K562 (cell line): Measurements from ENCODE around the gene FBXO36. TPM values are rescaled to one million over a fixed set of nuclear protein-coding genes. Genes with fewer than 3 reads are reported as not detected.

ENCODE experiments used
- CBFA2T3 ChIP-seq: fragments of 450-650 bp; IDR thresholded peaks from 2 replicates; pipeline ENCODE4 v1.6.1; 2017
- CBX3 ChIP-seq, 2 experiments: IDR thresholded peaks; 1 replicate in 1 of 2; 2 replicates in 1 of 2; pipeline ENCODE4 v1.6.1; 2012; ENCODE audit warnings: inconsistent platforms in 2 of 2, low read length in 2 of 2, borderline replicate concordance in 1 of 2, control low read depth in 1 of 2
- ELK3 ChIP-seq: fragments of 450-650 bp; formaldehyde crosslinking; IDR thresholded peaks from 2 replicates; pipeline ENCODE4 v1.4.0; 2020; ENCODE audit warnings: mild to moderate bottlenecking
- EP400 ChIP-seq: fragments of 450-650 bp; IDR thresholded peaks from 2 replicates; pipeline ENCODE4 v1.6.1; 2017; ENCODE audit warnings: antibody characterized with exemption, mild to moderate bottlenecking, moderate library complexity
- FOSL1 ChIP-seq: fragments of 200-800 bp; sonication (Bioruptor generic); conservative IDR thresholded peaks from 2 replicates; pipeline ENCODE4 v1.6.1; 2016; ENCODE audit warnings: missing genetic modification characterization, missing compliant biosample characterization
- FOXK1 ChIP-seq: sonication (generic); formaldehyde crosslinking; IDR thresholded peaks from 2 replicates; pipeline ENCODE4 v1.8.0; 2022; ENCODE audit warnings: missing genetic modification reagents, mild to moderate bottlenecking, borderline replicate concordance
- HMG20A ChIP-seq: fragments of 450-650 bp; formaldehyde crosslinking; conservative IDR thresholded peaks from 2 replicates; pipeline ENCODE4 v1.4.0; 2020; ENCODE audit warnings: mild to moderate bottlenecking, mixed read lengths
- ILK ChIP-seq: fragments of 450-650 bp; IDR thresholded peaks from 2 replicates; pipeline ENCODE4 v1.6.1; 2016; ENCODE audit warnings: missing genetic modification characterization, low read depth, mild to moderate bottlenecking, missing compliant biosample characterization, moderate library complexity, borderline replicate concordance
- L3MBTL2 ChIP-seq: fragments of 450-650 bp; IDR thresholded peaks from 2 replicates; pipeline ENCODE4 v1.6.1; 2016; ENCODE audit warnings: mild to moderate bottlenecking, moderate library complexity
- MAX ChIP-seq: sonication (generic); formaldehyde crosslinking; IDR thresholded peaks from 2 replicates; pipeline ENCODE4 v1.9.0; 2022; ENCODE audit warnings: mild to moderate bottlenecking, missing genetic modification reagents
- MTA2 ChIP-seq: fragments of 450-650 bp; IDR thresholded peaks from 2 replicates; pipeline ENCODE4 v1.6.1; 2016; ENCODE audit warnings: low read depth
- SIN3B ChIP-seq: fragments of 450-650 bp; IDR thresholded peaks from 2 replicates; pipeline ENCODE4 v1.6.1; 2017; ENCODE audit warnings: low read depth, mild to moderate bottlenecking, moderate library complexity
- SMC3 ChIP-seq: conservative IDR thresholded peaks from 2 replicates; pipeline ENCODE4 v1.6.1; 2011; ENCODE audit warnings: low read depth, low read length, improper control_type of control experiment; ENCODE audit not compliant: insufficient read depth
- SP1 ChIP-seq: sonication (generic); formaldehyde crosslinking; IDR thresholded peaks from 2 replicates; pipeline ENCODE4 v1.8.1; 2022; ENCODE audit warnings: mild to moderate bottlenecking, missing genetic modification reagents
- STAT5A ChIP-seq: IDR thresholded peaks from 2 replicates; pipeline ENCODE4 v1.6.1; 2012; ENCODE audit warnings: low read length, inconsistent platforms, borderline replicate concordance
- TBL1XR1 ChIP-seq, 2 experiments: IDR thresholded peaks; 2 replicates each; pipeline ENCODE4 v1.6.1; 2012; ENCODE audit warnings: improper control_type of control experiment in 2 of 2, low read length in 2 of 2, mild to moderate bottlenecking in 1 of 2
- UBTF ChIP-seq, 2 experiments: IDR thresholded peaks; 2 replicates each; pipeline ENCODE4 v1.6.1; 2012; ENCODE audit warnings: improper control_type of control experiment in 2 of 2, low read depth in 2 of 2, low read length in 2 of 2, borderline replicate concordance in 1 of 2
- USF1 ChIP-seq: sonication (generic); formaldehyde crosslinking; IDR thresholded peaks from 2 replicates; pipeline ENCODE4 v1.9.0; 2022; ENCODE audit warnings: mild to moderate bottlenecking, missing genetic modification reagents
- ZKSCAN1 ChIP-seq: fragments of 150-350 bp; IDR thresholded peaks from 2 replicates; pipeline ENCODE4 v1.6.1; 2016; ENCODE audit warnings: low read depth, low read length
- ZNF121 ChIP-seq: sonication (generic); formaldehyde crosslinking; conservative IDR thresholded peaks from 2 replicates; pipeline ENCODE4 v1.8.0; 2022; ENCODE audit warnings: missing genetic modification reagents
- ZNF263 ChIP-seq: sonication (generic); formaldehyde crosslinking; IDR thresholded peaks from 2 replicates; pipeline ENCODE4 v1.8.0; 2022; ENCODE audit warnings: mild to moderate bottlenecking, missing genetic modification reagents, borderline replicate concordance
- ZNF707 ChIP-seq: fragments of 250-450 bp; sonication (Bioruptor Pico); conservative IDR thresholded peaks from 2 replicates; pipeline ENCODE4 v1.8.0; 2022; ENCODE audit warnings: inconsistent platforms, mild to moderate bottlenecking, moderate library complexity
- ZNF717 ChIP-seq: fragments of 250-450 bp; sonication (Bioruptor Pico); IDR thresholded peaks from 2 replicates; pipeline ENCODE4 v1.5.0; 2021
- polyA plus RNA-seq, 8 experiments: library from polyadenylated mRNA; depleted of rRNA in 4 of 8; stranded (reverse) in 5 of 8; unstranded in 3 of 8; fragments of >200 nt; fragmentation: Nextera tagmentation in 2 of 8; fragmentation: Illumina TruSeq in 1 of 8; extraction: Ambion mirVana in 2 of 8; extraction: Trizol in 1 of 8; gene quantifications; 2 replicates each; pipeline versions ENCODE4 v1.2.1 to v1.2.3, GENCODE V29; 2011 to 2014; ENCODE audit warnings: inconsistent platforms in 1 of 8, missing spikeins in 1 of 8
- total RNA-seq, 7 experiments: library from RNA; depleted of rRNA in 6 of 7; stranded (reverse); fragments of >200 nt in 6 of 7; fragmentation: Illumina TruSeq in 2 of 7; extraction: Trizol in 2 of 7; gene quantifications; 2 replicates each; pipeline versions ENCODE4 v1.2.1 to v1.2.3, GENCODE V29; 2011 to 2021; ENCODE audit warnings: low replicate concordance in 1 of 7
- TF ChIP-seq, protein P1 (sequence below): sonication (generic); formaldehyde crosslinking; IDR thresholded peaks from 2 replicates; pipeline ENCODE4 v1.8.0; 2022; ENCODE audit warnings: mild to moderate bottlenecking, low read depth, missing genetic modification reagents

The FBXO36 gene
- total and polyA plus RNA-seq, 9 of the 15 experiments (the other 6 are each of a cell fraction or from before 2014, with no cell fraction given) = 0.40 to 0.91 (median 0.58) TPM

DNA sequence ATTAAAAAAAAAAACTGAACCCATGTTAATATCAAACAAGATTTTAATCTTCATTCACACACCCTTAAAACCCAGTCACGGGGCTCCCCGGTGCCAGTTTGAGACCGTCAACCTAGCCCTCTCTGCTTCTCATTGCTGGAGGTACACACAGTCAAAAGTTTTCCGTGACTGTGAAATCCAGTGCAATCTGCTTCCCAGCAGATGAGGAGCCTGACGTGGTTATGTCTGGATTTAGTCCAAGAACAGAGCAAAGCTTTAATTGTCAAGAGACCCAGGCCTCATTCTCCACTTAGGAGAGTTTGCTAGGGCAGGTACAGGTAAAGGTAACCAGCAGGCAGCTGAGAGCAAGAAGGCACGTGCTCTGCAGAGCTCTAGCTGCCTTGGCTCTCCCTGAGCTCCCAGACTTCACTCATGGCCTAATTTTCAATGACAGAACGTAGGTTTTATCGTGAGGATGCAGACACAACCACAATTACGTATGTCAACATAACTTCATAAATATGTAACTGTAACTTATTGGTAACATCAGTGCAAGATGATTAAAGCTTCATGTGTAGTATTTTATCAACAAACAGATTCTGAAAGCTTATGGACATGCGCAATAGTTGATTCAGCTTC lies 90.1 kb downstream of the FBXO36 start (continued):
- TF ChIP-seq ELK3 (CRISPR knock-in tag) (no peak), ZKSCAN1 (no peak), CBFA2T3 (peak; percentile 81), L3MBTL2 (peak; percentile 92), SP1 (CRISPR knock-in tag) (no peak), HMG20A (CRISPR knock-in tag) (no peak), FOSL1 (tag) (peak; percentile 37), TBL1XR1 (IDR thresholded peaks at IDR 0.05; ENCODE audit: low read length in 2 of 2) (0 out of 4 replicates have a peak, but pooled peaks of 1 of the 2 experiments have one; percentile 22), ILK (tag) (no peak), SIN3B (no peak), USF1 (CRISPR knock-in tag) (peak; percentile 64), ZNF121 (no peak), ZNF263 (CRISPR knock-in tag) (no peak), STAT5A (peak; percentile 53; the same call in 1 of the 2 replicates), FOXK1 (CRISPR knock-in tag) (no peak), MAX (CRISPR knock-in tag) (peak; percentile 81), CBX3 (IDR thresholded peaks at IDR 0.05; ENCODE audit: borderline replicate concordance in 1 of 2, low read length in 2 of 2) (peak in 1 of 2 experiments; percentile 27; a peak in 1 of 3 replicates), ZNF707 (CRISPR knock-in tag) (no peak), ZNF717 (CRISPR knock-in tag) (no peak), SMC3 (no peak), UBTF (IDR thresholded peaks at IDR 0.05; ENCODE audit: borderline replicate concordance in 1 of 2, low read depth in 2 of 2, low read length in 2 of 2) (no peak), MTA2 (peak; percentile 53; the same call in 1 of the 2 replicates), EP400 (peak; percentile 41; the same call in 1 of the 2 replicates)
- TF ChIP-seq, protein P1, sequence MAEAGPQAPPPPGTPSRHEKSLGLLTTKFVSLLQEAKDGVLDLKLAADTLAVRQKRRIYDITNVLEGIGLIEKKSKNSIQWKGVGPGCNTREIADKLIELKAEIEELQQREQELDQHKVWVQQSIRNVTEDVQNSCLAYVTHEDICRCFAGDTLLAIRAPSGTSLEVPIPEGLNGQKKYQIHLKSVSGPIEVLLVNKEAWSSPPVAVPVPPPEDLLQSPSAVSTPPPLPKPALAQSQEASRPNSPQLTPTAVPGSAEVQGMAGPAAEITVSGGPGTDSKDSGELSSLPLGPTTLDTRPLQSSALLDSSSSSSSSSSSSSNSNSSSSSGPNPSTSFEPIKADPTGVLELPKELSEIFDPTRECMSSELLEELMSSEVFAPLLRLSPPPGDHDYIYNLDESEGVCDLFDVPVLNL (CRISPR knock-in tag) = no peak
